ENCODE data around the gene SELENOM.
A peak's percentile ranks its signal among the peaks of the same experiment; 100 is the strongest.

Gene SELENOM

GRCh38 chr22:31107178-31107893 is at the start of gene SELENOM:
TSS of gene SELENOM (minus strand) at chr22:31107568. CDS start at chr22:31107505, 63 bp downstream.
- peak; percentile 81 to 95 for DNase-seq

- DNase-seq, result no peak
Measured at GRCh38 chr22:31155422-31155821, 48.1 kb upstream of the SELENOM start.

- DNase-seq, result no peak
Measured at GRCh38 chr22:31154975-31155374, 47.6 kb upstream of the SELENOM start.

GRCh38 chr22:31153357-31153756 is 46.0 kb upstream of the SELENOM start:
- DNase-seq, result no peak

- DNase-seq, result no peak
Measured at GRCh38 chr22:31151872-31152271, 44.5 kb upstream of the SELENOM start.

- DNase-seq, result no peak
Measured at GRCh38 chr22:31150615-31151014, 43.2 kb upstream of the SELENOM start.

- DNase-seq, result peak; percentile 63 to 71
Measured at GRCh38 chr22:31148953-31149627, 41.7 kb upstream of the SELENOM start.

GRCh38 chr22:31148488-31148887 is 41.1 kb upstream of the SELENOM start:
- no peak for DNase-seq

GRCh38 chr22:31144223-31144622 is 36.9 kb upstream of the SELENOM start:
- no peak for DNase-seq

GRCh38 chr22:31143537-31143936 is 36.2 kb upstream of the SELENOM start:
- no peak for DNase-seq

GRCh38 chr22:31143038-31143437 is 35.7 kb upstream of the SELENOM start:
- DNase-seq, result no peak

GRCh38 chr22:31142285-31142684 is 34.9 kb upstream of the SELENOM start:
- no peak for DNase-seq

- DNase-seq, result no peak
Measured at GRCh38 chr22:31141551-31141950, 34.2 kb upstream of the SELENOM start.

- no peak for DNase-seq
Measured at GRCh38 chr22:31140746-31141145, 33.4 kb upstream of the SELENOM start.

GRCh38 chr22:31139866-31140716 is 32.7 kb upstream of the SELENOM start, which contains the start of gene PLA2G3:
TSS of gene PLA2G3 (minus strand) at chr22:31140508. CDS start at chr22:31140354, 154 bp downstream.
- DNase-seq, result no peak

GRCh38 chr22:31139066-31139465 is 31.7 kb upstream of the SELENOM start:
- DNase-seq, result no peak

GRCh38 chr22:31138126-31138525 is 30.8 kb upstream of the SELENOM start:
- no peak for DNase-seq

- DNase-seq, result no peak
Measured at GRCh38 chr22:31137721-31138120, 30.4 kb upstream of the SELENOM start.

GRCh38 chr22:31136711-31137110 is 29.3 kb upstream of the SELENOM start:
- no peak for DNase-seq

GRCh38 chr22:31136155-31136554 is 28.8 kb upstream of the SELENOM start:
- no peak for DNase-seq

- no peak for DNase-seq
Measured at GRCh38 chr22:31135706-31136105, 28.3 kb upstream of the SELENOM start.

- DNase-seq, result no peak
Measured at GRCh38 chr22:31134688-31135087, 27.3 kb upstream of the SELENOM start.

- DNase-seq, result no peak
Measured at GRCh38 chr22:31133911-31134310, 26.5 kb upstream of the SELENOM start.

Measured in cerebellar nuclear complex (tissue), 1 donor.